OCI-LY7 (cell line): ENCODE measurements around the gene CIITA. TPM values are rescaled to one million over a fixed set of nuclear protein-coding genes. Genes with fewer than 3 reads are reported as not detected.

Experiments
- BruUV-seq: library from RNA; stranded (reverse); fragments of 400-500 nt; replicated peaks from 2 replicates; lab custom pipeline; 2021; lab: Mats Ljungman, UMichigan
- CTCF ChIA-PET: fragments of 300-600 bp; sonication (Branson Sonifier 250); formaldehyde crosslinking; loops from one replicate; lab custom pipeline; 2022; ENCODE audit warnings: antibody characterized with exemption; ENCODE audit not compliant: unreplicated experiment; lab: Charles Lee
- POLR2A ChIA-PET: fragments of 300-600 bp; sonication (Branson Sonifier 250); formaldehyde crosslinking; loops from one replicate; lab custom pipeline; 2022; ENCODE audit warnings: antibody characterized with exemption; lab: Charles Lee
- DNase-seq: peaks from one replicate; pipeline ENCODE4 v3.0.0-alpha.2; 2015; ENCODE audit warnings: low spot score
- H2AFZ ChIP-seq: fragments of 200-600 bp; sonication (generic), shearing (Covaris generic); 2 replicates; pipeline ENCODE4 v1.6.1; 2014; ENCODE audit warnings: mild to moderate bottlenecking, antibody characterized with exemption, low read length, moderate library complexity
- H3K27ac ChIP-seq: fragments of 200-600 bp; sonication (generic); 2 replicates; pipeline ENCODE4 v1.5.1; 2014; ENCODE audit warnings: mixed run types, low read depth, mild to moderate bottlenecking, moderate library complexity, low read length, inconsistent platforms; ENCODE audit not compliant: poor library complexity, severe bottlenecking
- H3K36me3 ChIP-seq: fragments of 200-600 bp; sonication (generic); 2 replicates; pipeline ENCODE4 v1.6.1; 2014; ENCODE audit warnings: mild to moderate bottlenecking, antibody characterized with exemption, low read length, moderate library complexity, mixed read lengths; ENCODE audit not compliant: insufficient read depth
- H3K4me1 ChIP-seq: fragments of 200-600 bp; sonication (generic); 2 replicates; pipeline ENCODE4 v1.5.1; 2014; ENCODE audit warnings: mild to moderate bottlenecking, low read length; ENCODE audit not compliant: insufficient read depth, poor library complexity, severe bottlenecking
- H3K4me2 ChIP-seq: fragments of 200-600 bp; sonication (generic); 2 replicates; pipeline ENCODE4 v1.6.1; 2014; ENCODE audit warnings: mild to moderate bottlenecking, low read length
- H3K4me3 ChIP-seq: fragments of 200-600 bp; sonication (generic); 2 replicates; pipeline ENCODE4 v1.5.1; 2014; ENCODE audit warnings: mild to moderate bottlenecking, low read depth, low read length; ENCODE audit not compliant: poor library complexity, severe bottlenecking
- H3K79me2 ChIP-seq: fragments of 200-600 bp; sonication (generic); 2 replicates; pipeline ENCODE4 v1.6.1; 2016; ENCODE audit warnings: low read depth, mild to moderate bottlenecking, low read length, moderate library complexity, mixed read lengths; ENCODE audit not compliant: insufficient read depth
- H3K9me2 ChIP-seq: fragments of 200-600 bp; sonication (generic); 2 replicates; pipeline ENCODE4 v1.6.1; 2016; ENCODE audit warnings: mild to moderate bottlenecking, low read length, mixed read lengths; ENCODE audit not compliant: insufficient read depth
- H3K9me3 ChIP-seq: fragments of 200-600 bp; sonication (generic); 2 replicates; pipeline ENCODE4 v1.6.1; 2014; ENCODE audit warnings: mild to moderate bottlenecking, mixed run types, low read length, mixed read lengths
- H4K20me1 ChIP-seq: fragments of 200-600 bp; sonication (generic); 2 replicates; pipeline ENCODE4 v1.6.1; 2014; ENCODE audit warnings: mild to moderate bottlenecking, antibody characterized with exemption, low read length, moderate library complexity, mixed read lengths; ENCODE audit not compliant: insufficient read depth
- CTCF ChIP-seq: fragments of 200-600 bp; sonication (generic); conservative IDR thresholded peaks from 2 replicates; pipeline ENCODE4 v1.5.1; 2014; ENCODE audit warnings: mild to moderate bottlenecking, antibody characterized with exemption, low read length, moderate library complexity, mixed read lengths
- EZH2phosphoT487 ChIP-seq: fragments of 200-600 bp; sonication (generic); IDR thresholded peaks from 2 replicates; pipeline ENCODE4 v1.6.1; 2018; ENCODE audit warnings: low read depth, borderline replicate concordance, mild to moderate bottlenecking, mixed run types, antibody characterized with exemption, low read length, moderate library complexity, mixed read lengths
- intact Hi-C: fragments of 100-400 bp; cut with micrococcal nuclease; formaldehyde crosslinking; loops from one replicate; pipeline ENCODE4 v1.10.0; 2022; ENCODE audit not compliant: unreplicated experiment
- total RNA-seq, 2 experiments: library from RNA; depleted of rRNA in 1 of 2; stranded (reverse); fragments of >200 nt in 1 of 2; shearing (Covaris generic) in 1 of 2; gene quantifications; 2 replicates each; pipeline ENCODE4 v1.2.3, GENCODE V29; 2014 to 2022

The CIITA gene
- total RNA-seq, 2 experiments from 2014 or later, result 68.7 to 101 TPM

DNA sequence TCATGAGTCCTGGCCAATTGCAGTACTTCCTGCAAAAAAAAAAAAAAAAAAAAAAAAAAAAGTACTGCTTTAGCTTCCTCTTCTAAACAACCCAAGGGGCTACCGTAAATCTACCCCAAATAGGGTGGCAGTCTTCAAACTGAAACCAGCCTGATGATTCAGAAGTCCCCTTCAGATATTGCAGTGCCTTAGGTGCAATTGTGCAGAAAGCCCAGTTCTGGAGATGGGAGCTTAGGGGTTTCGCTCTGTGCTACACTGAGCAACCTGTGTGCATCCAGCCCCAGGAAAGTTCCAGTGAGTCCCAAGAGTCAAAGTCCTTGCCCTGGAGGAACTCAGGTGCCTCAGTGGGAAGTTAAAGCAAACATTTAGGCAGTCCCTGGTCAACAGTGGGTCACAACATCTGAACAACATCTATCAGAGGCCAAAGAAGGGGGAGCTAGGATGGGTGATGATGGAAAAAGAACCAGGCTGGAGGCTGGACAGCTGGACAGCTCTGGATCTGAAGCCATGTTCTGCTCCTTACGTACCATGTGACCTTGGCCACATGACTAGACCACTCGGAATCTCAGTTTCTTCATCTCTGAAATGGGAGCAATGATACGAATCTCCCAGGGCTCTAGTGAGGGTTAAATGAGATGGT lies 6.7 kb upstream of the CIITA start:
- Histone ChIP-seq H3K4me3 (peak overlapping the region; percentile 6), H3K9me3 (no peaks in the 10 kb centered on the region), H4K20me1 (no peaks in the 10 kb centered on the region), H3K79me2 (no peaks in the 10 kb centered on the region; the same call in 1 of the 2 replicates), H3K9me2 (no peaks in the 10 kb centered on the region), H3K4me1 (peaks cover 80% of the 10 kb centered on the region), H2AFZ (peak overlapping the region; percentile 66; the same call in 1 of the 2 replicates), H3K27ac (peak overlapping the region; percentile 83), H3K36me3 (no peaks in the 10 kb centered on the region), H3K4me2 (peak overlapping the region; percentile 85)
- peak; percentile 57 for DNase-seq
- BruUV-seq, result no TSS peak
- ChIA-PET CTCF (interaction anchor here (0.6 to 1.2 kb wide), 2 partner anchors 17 to 120 kb away, joined by 3 read pairs; no protein-coding TSS in a partner anchor), POLR2A (interaction anchor here (0.6 to 2.4 kb wide), 6 partner anchors 9 to 130 kb away, joined by 3 to 8 read pairs (median 3); no protein-coding TSS in a partner anchor)
- TF ChIP-seq EZH2phosphoT487 (no peak), CTCF (no peak)
- intact Hi-C loops, result no loop called here

- no peak for DNase-seq
- intact Hi-C loops, result no loop called here
- Histone ChIP-seq H3K36me3 (no peaks in the 10 kb centered on the region), H3K4me3 (no peak overlapping the region), H3K4me2 (peak overlapping the region; percentile 85), H4K20me1 (no peaks in the 10 kb centered on the region), H3K79me2 (no peaks in the 10 kb centered on the region; the same call in 1 of the 2 replicates), H2AFZ (peak overlapping the region; percentile 66; the same call in 1 of the 2 replicates), H3K9me3 (no peaks in the 10 kb centered on the region), H3K4me1 (peaks cover 85% of the 10 kb centered on the region), H3K27ac (peak overlapping the region; percentile 83), H3K9me2 (no peaks in the 10 kb centered on the region)
- ChIA-PET CTCF (interaction anchor here (0.7 to 1.2 kb wide), 2 partner anchors 17 to 18 kb away, joined by 3 to 4 read pairs; no protein-coding TSS in a partner anchor), POLR2A (interaction anchor here (1.0 to 2.4 kb wide), 5 partner anchors 10 to 130 kb away, joined by 3 to 8 read pairs (median 3); no protein-coding TSS in a partner anchor)
- TF ChIP-seq EZH2phosphoT487 (no peak), CTCF (no peak)
- BruUV-seq, result no TSS peak
These were observed 6.2 kb upstream of the CIITA start for GRCh38 chr16:10870808-10871156.
